ENCODE measurements around the gene PUDP. TPM values are rescaled to one million over a fixed set of nuclear protein-coding genes. Genes with fewer than 3 reads are reported as not detected.

The PUDP gene
- total RNA-seq, 2 donors from 2014 or later = 3.4 to 12.7 TPM

GRCh38 chrX:7116081-7116480 lies 31.9 kb downstream of the PUDP start:
- H3K4me3 ChIP-seq = no peak overlapping the region
- DNase-seq (ENCODE audit: low spot score) = no peak
- no peaks in the 10 kb centered on the region for H3K36me3 ChIP-seq
- no peak for TF ChIP-seq CTCF (IDR thresholded peaks at IDR 0.05)
- no peaks in the 10 kb centered on the region for H3K27me3 ChIP-seq (replicated peaks; ENCODE audit: insufficient read depth)
- no peak for ATAC-seq (ENCODE audit: insufficient number of reproducible peaks, low FRiP score, low read depth)
- H3K9me3 ChIP-seq = no peaks in the 10 kb centered on the region
- peaks cover 0 to 8% of the 10 kb centered on the region in 2 donors for H3K4me1 ChIP-seq (ENCODE audit: control insufficient read depth in 1 of 2, low read depth in 2 of 2)
- H3K27ac ChIP-seq = no peak overlapping the region

- no peak overlapping the region for H3K4me3 ChIP-seq
- H3K27me3 ChIP-seq (replicated peaks; ENCODE audit: insufficient read depth) = no peaks in the 10 kb centered on the region
- ATAC-seq (ENCODE audit: insufficient number of reproducible peaks, low FRiP score, low read depth) (no peak), DNase-seq (ENCODE audit: low spot score) (no peak)
- no peaks in the 10 kb centered on the region for H3K36me3 ChIP-seq
- H3K27ac ChIP-seq = no peak overlapping the region
- H3K4me1 ChIP-seq (ENCODE audit: control insufficient read depth in 1 of 2, low read depth in 2 of 2) = peaks cover 0 to 3% of the 10 kb centered on the region in 2 donors
- H3K9me3 ChIP-seq = no peaks in the 10 kb centered on the region
- no peak for TF ChIP-seq CTCF (IDR thresholded peaks at IDR 0.05)
Measured at GRCh38 chrX:7115557-7115956, 32.4 kb downstream of the PUDP start.

GRCh38 chrX:7112071-7112470 lies 35.9 kb downstream of the PUDP start:
- H3K27me3 ChIP-seq (replicated peaks; ENCODE audit: insufficient read depth) = no peaks in the 10 kb centered on the region
- TF ChIP-seq CTCF (IDR thresholded peaks at IDR 0.05) = no peak
- ATAC-seq (ENCODE audit: insufficient number of reproducible peaks, low FRiP score, low read depth) = no peak
- no peaks in the 10 kb centered on the region for H3K4me1 ChIP-seq (ENCODE audit: control insufficient read depth in 1 of 2, low read depth in 2 of 2)
- H3K36me3 ChIP-seq = no peaks in the 10 kb centered on the region
- no peak overlapping the region for H3K4me3 ChIP-seq
- H3K27ac ChIP-seq = no peak overlapping the region
- no peaks in the 10 kb centered on the region for H3K9me3 ChIP-seq
- no peak for DNase-seq (ENCODE audit: low spot score)

- no peak for TF ChIP-seq CTCF (IDR thresholded peaks at IDR 0.05)
- no peak for ATAC-seq (ENCODE audit: insufficient number of reproducible peaks, low FRiP score, low read depth)
- Histone ChIP-seq H3K4me1 (ENCODE audit: control insufficient read depth in 1 of 2, low read depth in 2 of 2) (no peaks in the 10 kb centered on the region), H3K27ac (no peak overlapping the region), H3K27me3 (replicated peaks; ENCODE audit: insufficient read depth) (no peaks in the 10 kb centered on the region), H3K36me3 (no peaks in the 10 kb centered on the region), H3K4me3 (no peak overlapping the region), H3K9me3 (no peaks in the 10 kb centered on the region)
- DNase-seq (ENCODE audit: low spot score) = no peak
Measured at GRCh38 chrX:7111518-7111917, 36.4 kb downstream of the PUDP start.

GRCh38 chrX:7110821-7111276 lies 37.1 kb downstream of the PUDP start:
- Histone ChIP-seq H3K4me3 (no peak overlapping the region), H3K4me1 (ENCODE audit: control insufficient read depth in 1 of 2, low read depth in 2 of 2) (no peaks in the 10 kb centered on the region), H3K36me3 (no peaks in the 10 kb centered on the region), H3K27me3 (replicated peaks; ENCODE audit: insufficient read depth) (no peaks in the 10 kb centered on the region), H3K27ac (no peak overlapping the region), H3K9me3 (no peaks in the 10 kb centered on the region)
- ATAC-seq (ENCODE audit: insufficient number of reproducible peaks, low FRiP score, low read depth) (no peak), DNase-seq (ENCODE audit: low spot score) (no peak)
- TF ChIP-seq CTCF (IDR thresholded peaks at IDR 0.05) = no peak

Measured in thoracic aorta (tissue), 2 donors.